Diencephalon (tissue), 1 donor: ENCODE measurements around the gene PHF10. TPM values are rescaled to one million over a fixed set of nuclear protein-coding genes. Genes with fewer than 3 reads are reported as not detected.

Experiments
- total RNA-seq: library from RNA; depleted of rRNA; stranded (reverse); fragments of >200 nt; gene quantifications from one replicate; pipeline ENCODE4 v1.2.3, GENCODE V29; 2014

PHF10 gene
- total RNA-seq: 32.3 TPM

DNA sequence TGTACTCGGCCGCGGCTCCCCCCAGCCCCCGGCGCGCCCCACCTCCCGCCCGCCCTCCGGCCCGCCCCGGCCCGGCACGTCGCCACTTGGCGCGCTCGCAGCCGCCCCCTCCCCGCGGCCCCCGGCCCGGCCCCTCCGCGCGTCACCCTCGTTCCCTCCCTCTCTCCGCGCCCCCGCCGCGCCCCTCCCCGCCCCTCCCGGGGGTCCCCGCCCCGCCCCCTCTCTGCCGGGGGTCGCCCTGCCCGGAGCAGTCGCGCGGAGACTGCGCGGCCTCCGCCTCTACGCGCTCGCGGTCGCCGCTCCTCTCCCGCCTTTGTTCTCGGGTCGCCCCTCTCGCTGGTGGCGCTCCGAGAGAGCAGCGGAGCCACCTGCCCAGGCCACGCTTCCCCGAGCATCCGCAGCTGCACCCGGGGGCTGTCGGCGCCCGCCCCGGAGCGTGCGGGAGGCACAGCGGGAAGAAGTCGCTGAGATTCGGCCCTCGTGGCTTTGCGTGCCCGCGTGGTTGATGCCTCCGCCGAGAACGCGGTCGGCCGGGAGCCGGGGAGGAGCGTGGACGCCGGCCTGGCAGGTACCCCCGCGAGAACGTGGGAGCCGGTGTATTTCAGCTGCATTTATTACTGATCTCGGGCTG lies at the start of gene PHF10:
Gene PHF10 (minus strand): TSS at position 7 of the 631 bp plus-strand sequence. CDS start 569 bp downstream, outside the sequence.

DNA sequence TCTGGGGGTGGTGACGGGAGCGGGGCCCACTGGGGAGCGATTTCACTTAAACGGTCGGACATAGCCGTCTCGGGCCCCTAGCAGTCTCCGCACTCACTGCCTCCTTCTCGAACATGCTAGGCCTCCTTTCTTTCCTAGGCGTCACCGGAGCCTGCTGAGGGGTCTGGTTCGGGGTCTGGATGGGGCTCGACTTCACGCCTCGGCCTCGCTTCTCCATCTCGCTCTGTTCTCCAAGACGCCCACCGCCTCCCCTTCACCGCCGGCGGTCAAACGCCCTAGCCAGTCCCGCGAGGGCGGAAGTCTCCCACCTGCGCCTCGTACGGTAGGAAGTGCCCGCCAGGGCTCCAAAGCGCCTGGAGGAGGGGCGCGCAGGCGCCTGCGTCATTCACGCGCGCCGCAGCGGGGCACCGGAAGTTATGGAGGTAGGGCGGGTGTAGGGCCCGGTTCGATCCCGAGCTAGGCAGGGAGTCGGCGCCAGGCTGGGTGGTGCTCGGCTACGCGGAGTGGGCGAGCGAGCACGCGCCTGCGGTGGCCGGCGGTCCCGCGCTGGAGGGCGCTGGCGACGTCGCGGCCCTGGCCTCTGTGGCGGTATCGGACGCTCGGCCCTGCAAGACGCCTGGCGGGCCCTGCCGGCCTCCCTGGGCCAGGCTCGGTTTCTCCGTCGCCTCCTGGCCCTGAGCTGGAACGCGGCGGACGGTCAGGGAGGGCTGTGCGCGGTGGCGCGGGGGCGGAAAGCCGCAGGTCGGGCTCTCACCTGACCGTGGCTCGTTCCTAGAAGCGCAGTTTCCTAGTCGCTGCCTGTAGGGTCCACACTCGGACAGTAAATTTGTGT lies 27.2 kb upstream of the PHF10 start, which contains the start of the genes DYNLT2 and ERMARD:
Gene DYNLT2 (minus strand): TSS at position 331 of the 832 bp plus-strand sequence. CDS start 114 bp downstream, at position 217.
Gene ERMARD (plus strand): TSS at position 381 of the 832 bp plus-strand sequence. CDS start 36 bp downstream, at position 417.

GRCh38 chr6:169701954-169702839 lies 22.1 kb downstream of the PHF10 start, which contains the start of the genes C6orf120 and WDR27:
TSS of gene C6orf120 (plus strand) at chr6:169702126. CDS start at chr6:169702460, 334 bp downstream.
TSS of gene WDR27 (minus strand) at chr6:169702029. CDS start at chr6:169689005, 13,024 bp downstream.

Other genes starting within 250 kb of the PHF10 start
- 39.0 TPM for gene WDR27, start 22.5 kb downstream of the PHF10 start, total RNA-seq
- gene C6orf120, start 22.4 kb downstream of the PHF10 start, total RNA-seq: 23.1 TPM
- gene DYNLT2, start 27.1 kb upstream of the PHF10 start, total RNA-seq: 2.5 TPM
- 27.5 TPM for gene ERMARD, start 27.1 kb upstream of the PHF10 start, total RNA-seq